Smooth muscle cell (in vitro differentiated cells): ENCODE results near the gene TESPA1. TPM values are rescaled to one million over a fixed set of nuclear protein-coding genes. Genes with fewer than 3 reads are reported as not detected.

Experiments used
- DNase-seq: peaks from one replicate; lab custom pipeline; 2025; ENCODE audit not compliant: unreplicated experiment; lab: John Stamatoyannopoulos, UW
- H2AFZ ChIP-seq: fragments of 200-600 bp; sonication (generic); 2 replicates; pipeline ENCODE4 v1.6.0; 2016; ENCODE audit warnings: antibody characterized with exemption, low read depth, mild to moderate bottlenecking
- H3F3A ChIP-seq: fragments of 200-600 bp; sonication (generic); 2 replicates; pipeline ENCODE4 v1.6.0; 2017; ENCODE audit warnings: antibody characterized with exemption, low read depth
- H3K27ac ChIP-seq: fragments of 200-600 bp; sonication (generic); 2 replicates; pipeline ENCODE4 v1.5.1; 2016; ENCODE audit warnings: low read depth, mild to moderate bottlenecking
- H3K27me3 ChIP-seq: fragments of 200-600 bp; sonication (generic); 2 replicates; pipeline ENCODE4 v1.6.1; 2016; ENCODE audit warnings: low read depth, mild to moderate bottlenecking
- H3K36me3 ChIP-seq: fragments of 200-600 bp; sonication (generic); 2 replicates; pipeline ENCODE4 v1.5.1; 2016; ENCODE audit warnings: low read depth
- H3K4me1 ChIP-seq: fragments of 200-600 bp; sonication (generic); 2 replicates; pipeline ENCODE4 v1.5.1; 2016; ENCODE audit warnings: low read depth
- H3K4me2 ChIP-seq: fragments of 200-600 bp; sonication (generic); 2 replicates; pipeline ENCODE4 v1.6.0; 2016; ENCODE audit warnings: mild to moderate bottlenecking
- H3K4me3 ChIP-seq: fragments of 200-600 bp; sonication (generic); 2 replicates; pipeline ENCODE4 v1.5.1; 2016; ENCODE audit warnings: mild to moderate bottlenecking
- H3K79me2 ChIP-seq: fragments of 200-600 bp; sonication (generic); 2 replicates; pipeline ENCODE4 v1.6.0; 2016; ENCODE audit warnings: low read depth, mild to moderate bottlenecking
- H3K9ac ChIP-seq: fragments of 200-600 bp; sonication (generic); 2 replicates; pipeline ENCODE4 v1.6.0; 2016; ENCODE audit warnings: low read depth
- H3K9me3 ChIP-seq: fragments of 200-600 bp; sonication (generic); replicated peaks from 2 replicates; pipeline ENCODE4 v1.5.1; 2016; ENCODE audit warnings: low read depth
- H4K20me1 ChIP-seq: fragments of 200-600 bp; sonication (generic); 2 replicates; pipeline ENCODE4 v1.6.0; 2016; ENCODE audit warnings: low read depth
- WGBS: methylation state at CpG from one replicate; pipeline ENCODE4 v1.1.7; 2016; ENCODE audit warnings: low lambda C conversion rate; 5-methylcytosine and 5-hydroxymethylcytosine counted together
- polyA plus RNA-seq: library from polyadenylated mRNA; unstranded; fragments of >200 nt; fragmentation: Nextera tagmentation; extraction: Ambion mirVana; gene quantifications from 2 replicates; pipeline ENCODE4 v1.2.1, GENCODE V29; 2016
- total RNA-seq: library from RNA; depleted of rRNA; stranded (reverse); fragments of >200 nt; gene quantifications from 2 replicates; pipeline ENCODE4 v1.2.3, GENCODE V29; 2014
- TF ChIP-seq, protein P1 (sequence below): fragments of 200-600 bp; sonication (generic); IDR thresholded peaks from 2 replicates; pipeline ENCODE4 v1.5.1; 2017; ENCODE audit warnings: borderline replicate concordance, mild to moderate bottlenecking, antibody characterized with exemption; ENCODE audit not compliant: insufficient read depth, poor library complexity, severe bottlenecking

The TESPA1 gene
- total and polyA plus RNA-seq, 2 experiments from 2014 or later, result not detected

DNA sequence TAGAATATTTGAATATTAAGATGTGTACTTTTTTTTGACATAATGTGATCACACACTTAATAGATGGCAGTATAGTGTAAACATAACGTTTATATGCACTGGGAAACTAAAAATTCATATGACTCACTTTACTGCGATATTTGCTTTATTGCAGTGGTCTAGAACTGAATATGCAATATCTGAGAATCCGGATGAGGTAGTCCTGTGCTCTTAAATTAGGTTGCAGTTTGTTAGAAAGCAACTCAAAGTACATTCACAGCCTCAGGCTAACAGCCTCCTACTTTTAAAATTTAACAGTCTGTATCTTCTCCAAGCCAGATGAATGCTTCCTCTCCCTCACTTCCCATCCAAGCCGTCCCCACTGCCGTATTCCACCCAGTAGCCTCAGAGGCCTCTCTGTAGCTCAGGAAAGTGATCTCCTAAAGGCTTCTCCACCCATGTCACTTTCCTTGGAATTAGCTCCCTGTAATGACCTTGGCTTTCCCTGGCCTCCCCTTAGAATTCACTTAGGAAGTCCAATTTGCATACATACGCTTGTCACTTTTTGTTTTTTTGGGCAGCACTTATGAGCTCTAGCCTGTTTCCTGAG lies 43.7 kb downstream of the TESPA1 start:
- H3F3A ChIP-seq, result no peaks in the 10 kb centered on the region
- H3K36me3 ChIP-seq, result no peaks in the 10 kb centered on the region
- no peaks in the 10 kb centered on the region for H4K20me1 ChIP-seq
- no peak overlapping the region for H3K27ac ChIP-seq
- no peaks in the 10 kb centered on the region for H3K9me3 ChIP-seq
- H3K79me2 ChIP-seq, result no peaks in the 10 kb centered on the region
- WGBS, result 81% methylated on average over 6 of the region's 6 CpGs
- TF ChIP-seq, protein P1, sequence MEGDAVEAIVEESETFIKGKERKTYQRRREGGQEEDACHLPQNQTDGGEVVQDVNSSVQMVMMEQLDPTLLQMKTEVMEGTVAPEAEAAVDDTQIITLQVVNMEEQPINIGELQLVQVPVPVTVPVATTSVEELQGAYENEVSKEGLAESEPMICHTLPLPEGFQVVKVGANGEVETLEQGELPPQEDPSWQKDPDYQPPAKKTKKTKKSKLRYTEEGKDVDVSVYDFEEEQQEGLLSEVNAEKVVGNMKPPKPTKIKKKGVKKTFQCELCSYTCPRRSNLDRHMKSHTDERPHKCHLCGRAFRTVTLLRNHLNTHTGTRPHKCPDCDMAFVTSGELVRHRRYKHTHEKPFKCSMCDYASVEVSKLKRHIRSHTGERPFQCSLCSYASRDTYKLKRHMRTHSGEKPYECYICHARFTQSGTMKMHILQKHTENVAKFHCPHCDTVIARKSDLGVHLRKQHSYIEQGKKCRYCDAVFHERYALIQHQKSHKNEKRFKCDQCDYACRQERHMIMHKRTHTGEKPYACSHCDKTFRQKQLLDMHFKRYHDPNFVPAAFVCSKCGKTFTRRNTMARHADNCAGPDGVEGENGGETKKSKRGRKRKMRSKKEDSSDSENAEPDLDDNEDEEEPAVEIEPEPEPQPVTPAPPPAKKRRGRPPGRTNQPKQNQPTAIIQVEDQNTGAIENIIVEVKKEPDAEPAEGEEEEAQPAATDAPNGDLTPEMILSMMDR, result no peak
- H3K4me2 ChIP-seq, result no peak overlapping the region
- no peak for DNase-seq
- no peak overlapping the region for H2AFZ ChIP-seq
- peaks cover 7% of the 10 kb centered on the region for H3K4me1 ChIP-seq
- H3K9ac ChIP-seq, result no peak overlapping the region
- H3K27me3 ChIP-seq, result no peaks in the 10 kb centered on the region
- H3K4me3 ChIP-seq, result no peak overlapping the region

DNA sequence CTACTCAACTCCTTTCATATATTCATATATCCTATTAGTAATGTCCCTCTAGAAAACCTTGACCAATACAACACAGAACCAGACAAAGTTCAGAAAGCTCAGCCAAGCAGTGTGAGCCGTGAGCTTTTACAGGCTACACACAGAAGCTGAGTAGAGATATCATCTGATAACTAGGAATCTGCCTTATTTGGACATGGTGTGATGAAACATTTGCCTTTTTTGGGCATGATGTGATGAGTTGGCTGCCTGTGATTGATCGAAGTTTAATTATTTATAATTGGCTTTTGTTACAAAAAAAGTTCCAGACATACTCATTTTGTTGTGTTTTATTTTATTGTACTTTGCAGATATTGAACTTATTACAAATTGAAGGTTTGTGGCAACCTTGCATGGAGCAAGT lies 46.6 kb downstream of the TESPA1 start:
- Histone ChIP-seq H3K4me3 (no peak overlapping the region), H2AFZ (no peak overlapping the region), H3K9me3 (no peaks in the 10 kb centered on the region), H4K20me1 (no peaks in the 10 kb centered on the region), H3K9ac (no peak overlapping the region), H3K36me3 (no peaks in the 10 kb centered on the region), H3K4me2 (no peak overlapping the region), H3F3A (no peaks in the 10 kb centered on the region), H3K27me3 (no peaks in the 10 kb centered on the region), H3K79me2 (no peaks in the 10 kb centered on the region), H3K4me1 (peaks cover 7% of the 10 kb centered on the region), H3K27ac (no peak overlapping the region)
- TF ChIP-seq, protein P1, result no peak
- DNase-seq, result no peak
- WGBS, result 78% methylated on average over 2 of the region's 2 CpGs

GRCh38 chr12:54937376-54937775 lies 47.2 kb downstream of the TESPA1 start:
- Histone ChIP-seq H3K36me3 (no peaks in the 10 kb centered on the region), H3K4me2 (no peak overlapping the region), H3K4me3 (no peak overlapping the region), H3K9ac (no peak overlapping the region), H3K79me2 (no peaks in the 10 kb centered on the region), H3F3A (no peaks in the 10 kb centered on the region), H3K4me1 (peaks cover 7% of the 10 kb centered on the region), H3K27me3 (no peaks in the 10 kb centered on the region), H3K9me3 (no peaks in the 10 kb centered on the region), H4K20me1 (no peaks in the 10 kb centered on the region), H2AFZ (no peak overlapping the region), H3K27ac (no peak overlapping the region)
- no peak for DNase-seq
- TF ChIP-seq, protein P1, result no peak

- Histone ChIP-seq H4K20me1 (no peaks in the 10 kb centered on the region), H2AFZ (no peak overlapping the region), H3K79me2 (no peaks in the 10 kb centered on the region), H3K27ac (no peak overlapping the region), H3F3A (no peaks in the 10 kb centered on the region), H3K27me3 (no peaks in the 10 kb centered on the region), H3K36me3 (no peaks in the 10 kb centered on the region), H3K9me3 (no peaks in the 10 kb centered on the region), H3K4me3 (no peak overlapping the region), H3K4me2 (no peak overlapping the region), H3K9ac (no peak overlapping the region), H3K4me1 (peaks cover 6% of the 10 kb centered on the region)
- TF ChIP-seq, protein P1, result no peak
- WGBS, result 94% methylated on average over 3 of the region's 3 CpGs
- no peak for DNase-seq
Observed at GRCh38 chr12:54936736-54937135, 47.8 kb downstream of the TESPA1 start.
